Measurements from ENCODE around the gene CERK. TPM values are rescaled to one million over a fixed set of nuclear protein-coding genes. Genes with fewer than 3 reads are reported as not detected.

The CERK gene
- total RNA-seq, 3 donors from 2014 or later, result 23.3 to 37.3 (median 26.5) TPM

GRCh38 chr22:46703996-46704370 is 34.1 kb downstream of the CERK start:
- DNase-seq (ENCODE audit: low spot score in 2 of 2), result no peak
- H3K4me1 ChIP-seq, result no peaks in the 10 kb centered on the region
- intact Hi-C loops (cut with DNase I; ENCODE audit: low total_unique reads), result no loop called here
- no peak overlapping the region for H3K4me3 ChIP-seq
- H3K27me3 ChIP-seq, result no peaks in the 10 kb centered on the region
- H3K36me3 ChIP-seq, result peaks cover 3% of the 10 kb centered on the region
- TF ChIP-seq POLR2A (IDR thresholded peaks at IDR 0.05) (no peak), CTCF (IDR thresholded peaks at IDR 0.05) (no peak), POLR2AphosphoS5 (IDR thresholded peaks at IDR 0.05) (no peak)
- H3K9me3 ChIP-seq, result no peaks in the 10 kb centered on the region
- no peak overlapping the region for H3K27ac ChIP-seq

- Histone ChIP-seq H3K27me3 (no peaks in the 10 kb centered on the region), H3K9me3 (no peaks in the 10 kb centered on the region), H3K4me3 (no peak overlapping the region), H3K36me3 (peaks cover 5% of the 10 kb centered on the region), H3K27ac (no peak overlapping the region), H3K4me1 (no peaks in the 10 kb centered on the region)
- intact Hi-C loops (cut with DNase I; ENCODE audit: low total_unique reads), result no loop called here
- DNase-seq (ENCODE audit: low spot score in 2 of 2), result no peak
- TF ChIP-seq CTCF (IDR thresholded peaks at IDR 0.05) (no peak), POLR2AphosphoS5 (IDR thresholded peaks at IDR 0.05) (no peak), POLR2A (IDR thresholded peaks at IDR 0.05) (no peak)
Observed at GRCh38 chr22:46703171-46703995, 34.7 kb downstream of the CERK start.

- no peak overlapping the region for H3K4me3 ChIP-seq
- no peak for DNase-seq (ENCODE audit: low spot score in 2 of 2)
- H3K9me3 ChIP-seq, result no peaks in the 10 kb centered on the region
- intact Hi-C loops (cut with DNase I; ENCODE audit: low total_unique reads), result no loop called here
- no peak overlapping the region for H3K27ac ChIP-seq
- H3K4me1 ChIP-seq, result no peaks in the 10 kb centered on the region
- no peak for TF ChIP-seq CTCF (IDR thresholded peaks at IDR 0.05)
- TF ChIP-seq POLR2A (IDR thresholded peaks at IDR 0.05), result no peak
- TF ChIP-seq POLR2AphosphoS5 (IDR thresholded peaks at IDR 0.05), result no peak
- H3K27me3 ChIP-seq, result no peaks in the 10 kb centered on the region
- peaks cover 5% of the 10 kb centered on the region for H3K36me3 ChIP-seq
Observed at GRCh38 chr22:46701262-46701661, 36.8 kb downstream of the CERK start.

GRCh38 chr22:46699091-46699490 is 39.0 kb downstream of the CERK start:
- TF ChIP-seq CTCF (IDR thresholded peaks at IDR 0.05), result no peak
- no peak for TF ChIP-seq POLR2A (IDR thresholded peaks at IDR 0.05)
- no peak for TF ChIP-seq POLR2AphosphoS5 (IDR thresholded peaks at IDR 0.05)
- DNase-seq (ENCODE audit: low spot score in 2 of 2), result no peak
- H3K27ac ChIP-seq, result no peak overlapping the region
- H3K4me3 ChIP-seq, result no peak overlapping the region
- no peaks in the 10 kb centered on the region for H3K4me1 ChIP-seq
- intact Hi-C loops (cut with DNase I; ENCODE audit: low total_unique reads), result no loop called here
- no peaks in the 10 kb centered on the region for H3K9me3 ChIP-seq
- peaks cover 5% of the 10 kb centered on the region for H3K36me3 ChIP-seq
- no peaks in the 10 kb centered on the region for H3K27me3 ChIP-seq

GRCh38 chr22:46697811-46698515 is 40.1 kb downstream of the CERK start:
- Histone ChIP-seq H3K4me1 (no peaks in the 10 kb centered on the region), H3K27me3 (no peaks in the 10 kb centered on the region), H3K36me3 (peaks cover 5% of the 10 kb centered on the region), H3K4me3 (no peak overlapping the region), H3K9me3 (no peaks in the 10 kb centered on the region), H3K27ac (no peak overlapping the region)
- DNase-seq (ENCODE audit: low spot score in 2 of 2), result no peak
- intact Hi-C loops (cut with DNase I; ENCODE audit: low total_unique reads), result no loop called here
- TF ChIP-seq POLR2A (IDR thresholded peaks at IDR 0.05) (no peak), POLR2AphosphoS5 (IDR thresholded peaks at IDR 0.05) (no peak), CTCF (IDR thresholded peaks at IDR 0.05) (no peak)
